Endothelial cell of umbilical vein (primary cell): ENCODE data around the gene CNOT1. TPM values are rescaled to one million over a fixed set of nuclear protein-coding genes. Genes with fewer than 3 reads are reported as not detected.

ENCODE experiments used
- BruUV-seq: library from RNA; stranded (reverse); fragments of 400-500 nt; replicated peaks from 2 replicates; lab custom pipeline; 2021; lab: Mats Ljungman, UMichigan
- CTCF ChIA-PET: fragments of 300-600, 350-600 bp; sonication (Branson Sonifier 250); formaldehyde crosslinking; loops from one replicate; lab custom pipeline; 2021; ENCODE audit warnings: antibody characterized with exemption, inconsistent platforms; lab: Charles Lee
- POLR2A ChIA-PET: fragments of 300-600, 350-600 bp; sonication (Branson Sonifier 250); formaldehyde crosslinking; loops from one replicate; lab custom pipeline; 2021; ENCODE audit warnings: antibody characterized with exemption, inconsistent platforms; lab: Charles Lee
- DNase-seq: peaks from one replicate; pipeline ENCODE4 v3.0.0-alpha.2; 2011; ENCODE audit warnings: low read depth, low spot score
- FAIRE-seq: peaks from 2 replicates; lab custom pipeline; 2011; peaks lifted over from hg19 to GRCh38; lab: Jason Lieb, UNC
- H2AFZ ChIP-seq: 2 replicates; pipeline ENCODE4 v1.6.0; 2012; ENCODE audit warnings: low read depth, low read length, control low read depth, inconsistent platforms
- H3K27ac ChIP-seq: 2 replicates; pipeline ENCODE4 v1.5.1; 2011; ENCODE audit warnings: low read depth, mild to moderate bottlenecking, control low read depth, low read length, moderate library complexity; ENCODE audit not compliant: insufficient read depth
- H3K27me3 ChIP-seq, 2 experiments: 2 replicates each; pipeline versions ENCODE4 v1.6.0 to v1.6.1; 2011; ENCODE audit warnings: low read length in 2 of 2, mixed read lengths in 1 of 2; ENCODE audit not compliant: control insufficient read depth in 2 of 2, insufficient read depth in 2 of 2
- H3K36me3 ChIP-seq, 2 experiments: 2 replicates in 1 of 2; 3 replicates in 1 of 2; pipeline ENCODE4 v1.5.1; 2011; ENCODE audit warnings: low read length in 2 of 2, mild to moderate bottlenecking in 1 of 2, moderate library complexity in 1 of 2; ENCODE audit not compliant: control insufficient read depth in 2 of 2, insufficient read depth in 2 of 2; ENCODE audit errors: extremely low read depth in 1 of 2
- H3K4me1 ChIP-seq: 3 replicates; pipeline ENCODE4 v1.5.1; 2011; ENCODE audit warnings: mild to moderate bottlenecking, low read length; ENCODE audit not compliant: control insufficient read depth, insufficient read depth; ENCODE audit errors: extremely low read depth
- H3K4me2 ChIP-seq: 2 replicates; pipeline ENCODE4 v1.6.1; 2011; ENCODE audit warnings: low read length, control low read depth, mixed read lengths; ENCODE audit not compliant: insufficient read depth
- H3K4me3 ChIP-seq, 3 experiments: fragments of 200-600 bp in 1 of 3; sonication (generic), shearing (Covaris generic) in 1 of 3; replicated peaks in 1 of 3; 2 replicates each; pipeline ENCODE4 v1.5.1; 2011 to 2016; ENCODE audit warnings: control low read depth in 3 of 3, low read length in 3 of 3, mild to moderate bottlenecking in 2 of 3, inconsistent platforms in 1 of 3, low read depth in 1 of 3, moderate library complexity in 1 of 3; ENCODE audit not compliant: insufficient read depth in 1 of 3
- H3K79me2 ChIP-seq: 2 replicates; pipeline ENCODE4 v1.6.0; 2012; ENCODE audit warnings: low read length, inconsistent platforms; ENCODE audit not compliant: control insufficient read depth, insufficient read depth
- H3K9ac ChIP-seq: replicated peaks from 2 replicates; pipeline ENCODE3; 2011; ENCODE audit warnings: low read length, control low read depth; ENCODE audit not compliant: insufficient read depth; ENCODE audit errors: extremely low read depth
- H3K9me1 ChIP-seq: replicated peaks from 3 replicates; pipeline ENCODE4 v1.6.0; 2011; ENCODE audit warnings: mild to moderate bottlenecking, low read length; ENCODE audit not compliant: control insufficient read depth, insufficient read depth; ENCODE audit errors: extremely low read depth
- H3K9me3 ChIP-seq: replicated peaks from 2 replicates; pipeline ENCODE4 v1.5.1; 2012; ENCODE audit warnings: low read length, inconsistent platforms; ENCODE audit not compliant: control insufficient read depth, insufficient read depth
- H4K20me1 ChIP-seq: replicated peaks from 2 replicates; pipeline ENCODE3; 2011; ENCODE audit warnings: mild to moderate bottlenecking, low read length; ENCODE audit not compliant: control insufficient read depth, insufficient read depth; ENCODE audit errors: extremely low read depth
- CTCF ChIP-seq, 2 donors: IDR thresholded peaks; 1 replicate in 1 of 2; 2 replicates in 1 of 2; pipeline ENCODE4 v1.5.1; 2011; ENCODE audit warnings: low read length in 2 of 2, mild to moderate bottlenecking in 2 of 2, moderate library complexity in 2 of 2, control low read depth in 1 of 2, inconsistent platforms in 1 of 2, low read depth in 1 of 2; ENCODE audit not compliant: insufficient read depth in 1 of 2; ENCODE audit errors: extremely low read depth in 1 of 2
- EZH2 ChIP-seq: IDR thresholded peaks from 2 replicates; pipeline ENCODE4 v1.6.1; 2012; ENCODE audit warnings: borderline replicate concordance, low read depth, mild to moderate bottlenecking, moderate library complexity, low read length, inconsistent platforms; ENCODE audit not compliant: severe bottlenecking
- FOS ChIP-seq: IDR thresholded peaks from 2 replicates; pipeline ENCODE4 v1.6.1; 2011; ENCODE audit warnings: mild to moderate bottlenecking, low read length, moderate library complexity, borderline replicate concordance; ENCODE audit not compliant: insufficient read depth
- GATA2 ChIP-seq: IDR thresholded peaks from 2 replicates; pipeline ENCODE4 v1.7.0; 2011; ENCODE audit warnings: low read depth, mild to moderate bottlenecking, moderate library complexity, mixed read lengths, low read length; ENCODE audit not compliant: insufficient read length, insufficient read depth
- JUN ChIP-seq: IDR thresholded peaks from 2 replicates; pipeline ENCODE4 v1.6.1; 2011; ENCODE audit warnings: borderline replicate concordance, low read depth; ENCODE audit not compliant: insufficient read length, insufficient read depth
- MAX ChIP-seq: IDR thresholded peaks from 2 replicates; pipeline ENCODE4 v1.6.1; 2011; ENCODE audit not compliant: insufficient read depth, insufficient read length
- MYC ChIP-seq: IDR thresholded peaks from one replicate; pipeline ENCODE4 v1.6.1; 2011; ENCODE audit warnings: mild to moderate bottlenecking, low read depth, low read length
- POLR2A ChIP-seq: IDR thresholded peaks from 2 replicates; pipeline ENCODE4 v1.6.1; 2012; ENCODE audit warnings: low read depth, mild to moderate bottlenecking, control low read depth, low read length
- POLR2AphosphoS5 ChIP-seq: IDR thresholded peaks from 2 replicates; pipeline ENCODE4 v1.6.1; 2012; ENCODE audit warnings: low read depth, mild to moderate bottlenecking, control low read depth, low read length, moderate library complexity; ENCODE audit not compliant: insufficient read depth
- dilution Hi-C: fragments of 300-500 bp; cut with MboI; formaldehyde crosslinking; loops from one replicate; pipeline ENCODE4 v1.15.0; 2019; ENCODE audit warnings: low sequenced_read_pairs; ENCODE audit not compliant: extremely low pct_ligation_motif_present
- intact Hi-C: fragments of 100-400 bp; cut with micrococcal nuclease; formaldehyde crosslinking; loops from one replicate; pipeline ENCODE4 v1.10.0; 2022
- polyA plus RNA-seq, 4 experiments: library from polyadenylated mRNA; depleted of rRNA in 3 of 4; stranded (reverse) in 3 of 4; unstranded in 1 of 4; fragments of >200 nt; gene quantifications; 2 replicates each; pipeline versions ENCODE4 v1.2.1 to v1.2.3, GENCODE V29; 2011 to 2012; ENCODE audit warnings: missing spikeins in 1 of 4
- total RNA-seq: library from RNA; stranded (reverse); gene quantifications from 2 replicates; pipeline ENCODE4 v1.2.3, GENCODE V29; 2021

Gene CNOT1
- total and polyA plus RNA-seq, 2 donors (not counting 3 experiments of a cell fraction or from before 2014, with no cell fraction given), result 142 to 151 TPM

GRCh38 chr16:58640949-58641348, 11.3 kb upstream of the CNOT1 start:
- H4K20me1 ChIP-seq, result no peaks in the 10 kb centered on the region
- H3K9me1 ChIP-seq, result no peaks in the 10 kb centered on the region
- POLR2A ChIA-PET, result no interaction called here
- no TSS peak for BruUV-seq
- no peaks in the 10 kb centered on the region for H3K4me1 ChIP-seq
- DNase-seq (no peak), FAIRE-seq (no peak)
- no peaks in the 10 kb centered on the region for H3K9me3 ChIP-seq
- intact Hi-C loops, result no loop called here
- TF ChIP-seq MAX (no peak), POLR2A (no peak), GATA2 (no peak), POLR2AphosphoS5 (no peak), FOS (no peak), MYC (no peak), CTCF (IDR thresholded peaks at IDR 0.05; ENCODE audit: extremely low read depth in 1 of 2, insufficient read depth in 1 of 2, low read depth in 1 of 2, low read length in 2 of 2) (no peak), EZH2 (no peak), JUN (no peak)
- no peak overlapping the region for H3K4me3 ChIP-seq
- no peaks in the 10 kb centered on the region for H3K36me3 ChIP-seq
- no peak overlapping the region for H3K27ac ChIP-seq
- dilution Hi-C loops, result no loop called here
- H2AFZ ChIP-seq, result no peak overlapping the region
- H3K79me2 ChIP-seq, result no peaks in the 10 kb centered on the region
- no peak overlapping the region for H3K9ac ChIP-seq
- CTCF ChIA-PET, result interaction anchor here (0.6 kb wide), 1 partner anchor 126 kb away, joined by 3 read pairs; no protein-coding TSS in a partner anchor
- no peak overlapping the region for H3K4me2 ChIP-seq
- peaks cover 0 to 3% of the 10 kb centered on the region in 2 experiments for H3K27me3 ChIP-seq
